Stimulated activated CD4-positive, alpha-beta T cell treated with anti-CD3 and anti-CD28 coated beads, TNF-alpha, amount 100 ng/mL, for 4 hours (primary cell): ENCODE measurements around the gene CCDC92B.
"Not testable (repeated sequence)": the region's sequence is repeated elsewhere in the genome, so short reads cannot be mapped to it uniquely, and the experiment has no call there.

Source experiments
- DNase-seq, 3 experiments: peaks; one replicate each; pipeline ENCODE4 v3.0.0-alpha.2; 2020; ENCODE audit warnings: low read depth in 3 of 3

CCDC92B gene

GRCh38 chr17:2689411-2690164 lies 59.9 kb downstream of the CCDC92B start:
- DNase-seq, result no peak

- no peak for DNase-seq
Measured at GRCh38 chr17:2688351-2689342, 60.8 kb downstream of the CCDC92B start.

DNA sequence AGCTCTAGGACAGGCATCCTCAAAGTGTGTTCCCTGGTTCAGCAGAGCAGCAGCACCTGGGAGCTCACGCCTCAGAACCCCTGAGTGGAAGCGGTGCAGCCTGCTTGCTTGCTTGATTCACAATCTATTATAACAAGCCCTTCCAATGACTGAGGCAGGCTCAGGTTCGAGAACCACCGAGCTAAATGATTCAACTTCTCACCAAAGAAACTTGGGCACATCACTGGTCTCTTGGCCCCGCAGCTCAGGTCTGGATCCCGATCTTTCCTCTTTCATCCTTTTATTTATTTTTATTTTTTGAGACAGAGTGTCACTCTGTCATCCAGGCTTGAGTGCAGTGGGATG lies 62.4 kb downstream of the CCDC92B start:
- no peak for DNase-seq

DNA sequence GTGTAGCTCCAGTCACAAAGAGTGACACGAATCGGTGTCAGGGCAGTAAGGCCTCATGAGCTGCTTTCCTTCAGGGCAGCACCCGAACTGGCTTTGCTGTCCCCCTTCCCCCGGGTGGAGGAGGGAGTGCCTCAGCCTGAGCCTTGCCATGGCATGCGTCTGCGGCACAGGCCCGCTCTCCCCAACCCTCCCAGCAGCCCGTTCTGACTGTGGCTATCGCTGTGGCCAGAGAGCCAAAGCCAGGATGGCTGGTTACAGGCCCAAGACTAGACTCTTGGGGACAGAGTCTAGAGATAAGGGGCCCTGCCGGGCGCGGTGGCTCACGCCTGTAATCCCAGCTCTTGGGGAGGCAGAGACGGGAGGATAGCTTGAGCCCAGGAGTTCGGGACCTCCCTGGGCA lies 63.8 kb downstream of the CCDC92B start:
- DNase-seq, result no peak

DNA sequence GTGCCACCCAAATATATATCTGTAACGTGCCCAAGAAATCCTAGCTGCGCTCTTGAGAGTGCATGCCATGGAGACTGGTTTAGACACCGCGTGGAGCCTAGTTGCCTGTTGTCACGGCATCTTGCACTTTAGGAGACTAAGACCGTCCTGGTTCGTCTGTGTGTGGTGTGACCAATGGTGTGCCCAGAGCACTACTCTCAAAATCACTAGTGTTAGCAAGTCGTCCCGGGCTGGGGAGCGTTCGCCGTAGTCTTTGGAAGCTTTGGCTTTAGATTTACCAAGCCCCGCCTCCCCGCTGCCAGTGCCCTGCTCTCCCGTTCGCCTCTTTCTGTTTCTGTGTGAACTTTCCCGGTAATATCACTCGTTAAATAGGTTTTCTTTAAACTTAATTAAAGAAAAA lies 64.9 kb downstream of the CCDC92B start:
- no peak for DNase-seq

DNA sequence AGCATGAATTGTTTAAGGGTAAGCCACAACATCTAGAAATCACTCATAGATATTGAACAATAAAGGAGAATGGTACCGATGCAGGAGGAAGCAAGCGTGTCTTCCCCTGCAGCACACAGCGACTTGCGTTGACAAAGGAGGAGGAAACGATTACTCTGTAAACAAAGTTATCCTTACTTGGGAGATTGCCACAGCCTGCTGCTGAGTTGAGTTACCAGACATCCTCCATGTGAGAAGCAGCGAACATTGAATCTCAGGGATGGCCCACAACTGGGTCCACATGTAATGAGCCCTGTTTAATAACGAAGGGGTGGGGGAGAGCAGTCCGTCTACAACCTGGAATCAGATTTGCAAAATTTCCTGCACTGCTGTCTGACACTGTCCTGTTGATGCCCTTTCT lies 65.5 kb downstream of the CCDC92B start:
- DNase-seq, result no peak

- no peak for DNase-seq
Measured at GRCh38 chr17:2682176-2682938, 67.1 kb downstream of the CCDC92B start.

- no peak for DNase-seq
Measured at GRCh38 chr17:2681650-2682049, 67.8 kb downstream of the CCDC92B start.

DNA sequence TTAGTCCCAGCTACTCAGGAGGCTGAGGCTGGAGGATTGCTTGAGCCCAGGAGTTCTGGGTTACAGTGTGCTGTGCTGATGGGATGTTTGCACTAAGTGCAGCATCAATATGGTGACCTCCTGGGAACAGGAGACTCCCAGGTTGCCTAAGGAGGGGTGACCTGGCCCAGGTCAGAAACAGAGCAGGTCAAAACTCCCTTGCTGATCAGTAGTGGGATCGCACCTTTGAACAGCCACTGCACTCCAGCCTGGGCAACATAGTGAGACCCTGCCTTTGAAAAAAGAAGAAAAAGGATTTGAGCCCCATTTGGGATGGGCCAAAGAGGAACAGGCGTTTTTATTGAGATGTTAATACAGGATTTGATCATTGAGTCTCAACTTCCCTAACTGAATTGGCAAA lies 68.5 kb downstream of the CCDC92B start:
- no peak for DNase-seq

GRCh38 chr17:2679247-2679646 lies 70.2 kb downstream of the CCDC92B start:
- DNase-seq, result not testable (repeated sequence)
